GM12878 (cell line): ENCODE measurements around the gene NAALADL2. TPM values are rescaled to one million over a fixed set of nuclear protein-coding genes. Genes with fewer than 3 reads are reported as not detected.

Experiments
- ATAC-seq: fragments of 200-7000 bp; cut with Tn5 transposase; 3 replicates; pipeline ENCODE4 v1.9.1; 2020; ENCODE audit warnings: mild to moderate bottlenecking, moderate library complexity
- BruUV-seq: library from RNA; stranded (reverse); fragments of 400-500 nt; replicated peaks from 2 replicates; lab custom pipeline; 2021; lab: Mats Ljungman, UMichigan
- CTCF ChIA-PET: fragments of 300-600 bp; sonication (Branson Sonifier 250); formaldehyde crosslinking; extraction: SDS; loops from one replicate; lab custom pipeline; 2021; ENCODE audit warnings: inconsistent platforms; lab: Yijun Ruan, JAX
- POLR2A ChIA-PET: fragments of 350-600 bp; formaldehyde crosslinking; extraction: SDS; loops from one replicate; lab custom pipeline; 2021; ENCODE audit warnings: inconsistent platforms; lab: Charles Lee
- RAD21 ChIA-PET: fragments of 300-600 bp; sonication (Branson Sonifier 250); formaldehyde crosslinking; loops from one replicate; lab custom pipeline; 2023; ENCODE audit warnings: antibody characterized with exemption; ENCODE audit not compliant: unreplicated experiment; lab: Charles Lee
- SMC1A ChIA-PET: fragments of 300-600 bp; sonication (Branson Sonifier 250); formaldehyde crosslinking; loops from one replicate; lab custom pipeline; 2023; ENCODE audit not compliant: unreplicated experiment, uncharacterized antibody; lab: Charles Lee
- DNase-seq: peaks from one replicate; pipeline ENCODE4 v3.0.0-alpha.2; 2011; ENCODE audit warnings: low read depth, low spot score
- FAIRE-seq: peaks from 3 replicates; lab custom pipeline; 2011; peaks lifted over from hg19 to GRCh38; lab: Jason Lieb, UNC
- H2AFZ ChIP-seq: 2 replicates; pipeline ENCODE4 v1.6.0; 2011; ENCODE audit warnings: low read depth, low read length, control low read depth; ENCODE audit not compliant: control insufficient read depth
- H3K27ac ChIP-seq: 2 replicates; pipeline ENCODE4 v1.5.1; 2011; ENCODE audit warnings: control low read depth; ENCODE audit not compliant: control insufficient read depth, insufficient read depth
- H3K27me3 ChIP-seq, 2 experiments: replicated peaks in 1 of 2; 2 replicates each; pipeline versions ENCODE4 v1.6.0 to v1.6.1; 2011; ENCODE audit warnings: low read length in 1 of 2; ENCODE audit not compliant: control insufficient read depth in 2 of 2, insufficient read depth in 2 of 2
- H3K36me3 ChIP-seq, 2 experiments: 2 replicates each; pipeline ENCODE4 v1.5.1; 2011; ENCODE audit warnings: low read length in 1 of 2; ENCODE audit not compliant: control insufficient read depth in 2 of 2, insufficient read depth in 2 of 2
- H3K4me1 ChIP-seq: 2 replicates; pipeline ENCODE4 v1.6.1; 2011; ENCODE audit warnings: mild to moderate bottlenecking, low read length, moderate library complexity, mixed read lengths; ENCODE audit not compliant: control insufficient read depth, insufficient read depth
- H3K4me2 ChIP-seq: 2 replicates; pipeline ENCODE4 v1.6.0; 2011; ENCODE audit warnings: control low read depth; ENCODE audit not compliant: control insufficient read depth, insufficient read depth
- H3K4me3 ChIP-seq: fragments of 200-600 bp; sonication (generic); 2 replicates; pipeline ENCODE4 v1.5.1; 2016
- H3K79me2 ChIP-seq: 2 replicates; pipeline ENCODE4 v1.6.0; 2011; ENCODE audit warnings: low read length; ENCODE audit not compliant: control insufficient read depth, insufficient read depth
- H3K9ac ChIP-seq: 2 replicates; pipeline ENCODE4 v1.8.0; 2011; ENCODE audit warnings: low read length, control low read depth, mixed read lengths; ENCODE audit not compliant: control insufficient read depth, insufficient read depth
- H3K9me3 ChIP-seq: replicated peaks from 3 replicates; pipeline ENCODE4 v1.5.1; 2011; ENCODE audit warnings: mild to moderate bottlenecking, low read length; ENCODE audit not compliant: control insufficient read depth, insufficient read depth
- H4K20me1 ChIP-seq: 2 replicates; pipeline ENCODE4 v1.6.0; 2011; ENCODE audit not compliant: control insufficient read depth, insufficient read depth
- CBFB ChIP-seq: IDR thresholded peaks from 2 replicates; pipeline ENCODE4 v1.6.1; 2016; ENCODE audit warnings: antibody characterized with exemption, low read depth
- DPF2 ChIP-seq: fragments of 450-650 bp; IDR thresholded peaks from 2 replicates; pipeline ENCODE4 v1.6.1; 2017; ENCODE audit warnings: mild to moderate bottlenecking
- MTA2 ChIP-seq: fragments of 450-650 bp; IDR thresholded peaks from 2 replicates; pipeline ENCODE4 v1.6.1; 2016; ENCODE audit warnings: low read depth, mild to moderate bottlenecking, moderate library complexity
- NFXL1 ChIP-seq: fragments of 450-650 bp; IDR thresholded peaks from 2 replicates; pipeline ENCODE4 v1.6.1; 2017; ENCODE audit warnings: antibody characterized with exemption, mild to moderate bottlenecking, borderline replicate concordance
- RAD51 ChIP-seq: fragments of 450-650 bp; IDR thresholded peaks from 2 replicates; pipeline ENCODE4 v1.6.1; 2016; ENCODE audit warnings: moderate library complexity, mild to moderate bottlenecking, inconsistent platforms
- TCF12 ChIP-seq: IDR thresholded peaks from 2 replicates; pipeline ENCODE4 v1.6.1; 2011; ENCODE audit warnings: low read depth, mild to moderate bottlenecking, low read length
- ZNF217 ChIP-seq: fragments of 450-650 bp; IDR thresholded peaks from 2 replicates; pipeline ENCODE4 v1.6.1; 2017; ENCODE audit warnings: antibody characterized with exemption, mild to moderate bottlenecking
- WGBS: methylation state at CpG from one replicate; pipeline ENCODE4 v1.1.6; 2016; ENCODE audit warnings: low lambda C conversion rate; ENCODE audit not compliant: insufficient replicate concordance, insufficient coverage; ENCODE audit errors: missing lambda C conversion rate; 5-methylcytosine and 5-hydroxymethylcytosine counted together
- in situ Hi-C: fragments of 300-500 bp; cut with MboI; formaldehyde crosslinking; loops from 9 replicates; pipeline ENCODE4 v1.14.3; 2018; ENCODE audit warnings: mixed read lengths
- intact Hi-C: fragments of 100-400 bp; cut with micrococcal nuclease; formaldehyde crosslinking; loops from one replicate; pipeline ENCODE4 v1.14.2; 2022; ENCODE audit not compliant: unreplicated experiment
- polyA plus RNA-seq, 11 experiments: library from polyadenylated mRNA; depleted of rRNA in 4 of 11; unstranded in 6 of 11; stranded (reverse) in 5 of 11; fragments of >200 nt; fragmentation: Nextera tagmentation in 4 of 11; fragmentation: Illumina TruSeq in 1 of 11; extraction: Ambion mirVana in 4 of 11; extraction: Trizol in 1 of 11; gene quantifications; 1 replicate in 1 of 11; 2 replicates in 10 of 11; pipeline versions ENCODE4 v1.2.1 to v1.2.3, GENCODE V29; 2011 to 2016; ENCODE audit warnings: inconsistent platforms in 2 of 11, missing spikeins in 2 of 11, low read depth in 1 of 11
- total RNA-seq, 4 experiments: library from RNA; depleted of rRNA in 3 of 4; stranded (reverse); fragments of >200 nt in 3 of 4; fragmentation: Illumina TruSeq in 1 of 4; extraction: Trizol in 1 of 4; gene quantifications; 2 replicates each; pipeline versions ENCODE4 v1.2.1 to v1.2.3, GENCODE V29; 2013 to 2021
- TF ChIP-seq, protein P1 (sequence below): fragments of 450-650 bp; conservative IDR thresholded peaks from 2 replicates; pipeline ENCODE4 v1.6.1; 2017; ENCODE audit warnings: mild to moderate bottlenecking, moderate library complexity
- TF ChIP-seq, protein P2 (sequence below): IDR thresholded peaks from 2 replicates; pipeline ENCODE4 v1.6.1; 2011; ENCODE audit warnings: borderline replicate concordance, low read depth, mild to moderate bottlenecking, moderate library complexity, mixed read lengths, low read length; ENCODE audit not compliant: insufficient read depth; ENCODE audit errors: extremely low read length
- TF ChIP-seq, protein P3 (sequence below): IDR thresholded peaks from 2 replicates; pipeline ENCODE4 v1.6.1; 2011; ENCODE audit warnings: low read depth, low read length, improper control_type of control experiment, borderline replicate concordance
- TF ChIP-seq, protein P4 (sequence below): IDR thresholded peaks from 2 replicates; pipeline ENCODE4 v1.6.1; 2011; ENCODE audit warnings: borderline replicate concordance, low read depth, mild to moderate bottlenecking, moderate library complexity, low read length; ENCODE audit not compliant: insufficient read depth, poor library complexity, severe bottlenecking
- TF ChIP-seq, protein P5 (sequence below): fragments of 150-350 bp; IDR thresholded peaks from 2 replicates; pipeline ENCODE4 v1.6.1; 2016; ENCODE audit warnings: low read depth, low read length

Gene NAALADL2
- total and polyA plus RNA-seq, 10 of the 15 experiments (the other 5 are each of a cell fraction or from before 2014, with no cell fraction given): 0.06 to 10.8 (median 0.46) TPM

DNA sequence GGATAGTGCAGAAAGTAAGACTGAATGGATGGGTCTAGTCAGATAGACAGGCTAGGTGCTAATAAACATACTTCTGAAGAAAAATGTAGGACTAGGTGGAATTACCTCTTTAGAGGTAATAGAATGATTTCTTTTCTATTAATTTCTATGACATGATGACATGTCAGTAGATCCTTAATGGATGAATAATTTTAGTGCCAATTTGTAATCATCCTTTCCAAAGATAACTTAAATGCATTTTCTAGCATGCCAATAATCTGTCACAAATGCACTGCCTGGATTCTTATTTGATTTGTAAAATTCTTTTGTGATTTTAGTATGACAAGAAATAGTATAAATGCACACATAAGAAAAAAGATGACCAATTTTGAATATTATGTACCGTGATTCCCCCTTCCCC, 356.7 kb downstream of the NAALADL2 start:
- RAD21 ChIA-PET: no interaction called here
- SMC1A ChIA-PET: no interaction called here
- POLR2A ChIA-PET: no interaction called here
- no peaks in the 10 kb centered on the region for H3K36me3 ChIP-seq
- CTCF ChIA-PET: no interaction called here
- 0% methylated on average over 1 of the region's 1 CpG for WGBS
- in situ Hi-C loops: no loop called here
- H4K20me1 ChIP-seq: no peaks in the 10 kb centered on the region
- no peak for ATAC-seq
- no peak overlapping the region for H3K4me2 ChIP-seq
- no peak overlapping the region for H3K4me3 ChIP-seq
- no peak for FAIRE-seq
- no peaks in the 10 kb centered on the region for H3K9me3 ChIP-seq
- no peaks in the 10 kb centered on the region for H3K79me2 ChIP-seq
- no peaks in the 10 kb centered on the region for H3K4me1 ChIP-seq
- no peak overlapping the region for H3K9ac ChIP-seq
- no TSS peak for BruUV-seq
- intact Hi-C loops: no loop called here
- DNase-seq: no peak
- no peak overlapping the region for H2AFZ ChIP-seq
- no peak overlapping the region for H3K27ac ChIP-seq
- no peaks in the 10 kb centered on the region for H3K27me3 ChIP-seq
- TF ChIP-seq, protein P1, sequence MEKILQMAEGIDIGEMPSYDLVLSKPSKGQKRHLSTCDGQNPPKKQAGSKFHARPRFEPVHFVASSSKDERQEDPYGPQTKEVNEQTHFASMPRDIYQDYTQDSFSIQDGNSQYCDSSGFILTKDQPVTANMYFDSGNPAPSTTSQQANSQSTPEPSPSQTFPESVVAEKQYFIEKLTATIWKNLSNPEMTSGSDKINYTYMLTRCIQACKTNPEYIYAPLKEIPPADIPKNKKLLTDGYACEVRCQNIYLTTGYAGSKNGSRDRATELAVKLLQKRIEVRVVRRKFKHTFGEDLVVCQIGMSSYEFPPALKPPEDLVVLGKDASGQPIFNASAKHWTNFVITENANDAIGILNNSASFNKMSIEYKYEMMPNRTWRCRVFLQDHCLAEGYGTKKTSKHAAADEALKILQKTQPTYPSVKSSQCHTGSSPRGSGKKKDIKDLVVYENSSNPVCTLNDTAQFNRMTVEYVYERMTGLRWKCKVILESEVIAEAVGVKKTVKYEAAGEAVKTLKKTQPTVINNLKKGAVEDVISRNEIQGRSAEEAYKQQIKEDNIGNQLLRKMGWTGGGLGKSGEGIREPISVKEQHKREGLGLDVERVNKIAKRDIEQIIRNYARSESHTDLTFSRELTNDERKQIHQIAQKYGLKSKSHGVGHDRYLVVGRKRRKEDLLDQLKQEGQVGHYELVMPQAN: no peak
- no peak for TF ChIP-seq MTA2
- TF ChIP-seq, protein P2, sequence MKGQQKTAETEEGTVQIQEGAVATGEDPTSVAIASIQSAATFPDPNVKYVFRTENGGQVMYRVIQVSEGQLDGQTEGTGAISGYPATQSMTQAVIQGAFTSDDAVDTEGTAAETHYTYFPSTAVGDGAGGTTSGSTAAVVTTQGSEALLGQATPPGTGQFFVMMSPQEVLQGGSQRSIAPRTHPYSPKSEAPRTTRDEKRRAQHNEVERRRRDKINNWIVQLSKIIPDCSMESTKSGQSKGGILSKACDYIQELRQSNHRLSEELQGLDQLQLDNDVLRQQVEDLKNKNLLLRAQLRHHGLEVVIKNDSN: no peak
- TF ChIP-seq, protein P3, sequence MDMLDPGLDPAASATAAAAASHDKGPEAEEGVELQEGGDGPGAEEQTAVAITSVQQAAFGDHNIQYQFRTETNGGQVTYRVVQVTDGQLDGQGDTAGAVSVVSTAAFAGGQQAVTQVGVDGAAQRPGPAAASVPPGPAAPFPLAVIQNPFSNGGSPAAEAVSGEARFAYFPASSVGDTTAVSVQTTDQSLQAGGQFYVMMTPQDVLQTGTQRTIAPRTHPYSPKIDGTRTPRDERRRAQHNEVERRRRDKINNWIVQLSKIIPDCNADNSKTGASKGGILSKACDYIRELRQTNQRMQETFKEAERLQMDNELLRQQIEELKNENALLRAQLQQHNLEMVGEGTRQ: no peak
- no peak for TF ChIP-seq ZNF217
- TF ChIP-seq, protein P4, sequence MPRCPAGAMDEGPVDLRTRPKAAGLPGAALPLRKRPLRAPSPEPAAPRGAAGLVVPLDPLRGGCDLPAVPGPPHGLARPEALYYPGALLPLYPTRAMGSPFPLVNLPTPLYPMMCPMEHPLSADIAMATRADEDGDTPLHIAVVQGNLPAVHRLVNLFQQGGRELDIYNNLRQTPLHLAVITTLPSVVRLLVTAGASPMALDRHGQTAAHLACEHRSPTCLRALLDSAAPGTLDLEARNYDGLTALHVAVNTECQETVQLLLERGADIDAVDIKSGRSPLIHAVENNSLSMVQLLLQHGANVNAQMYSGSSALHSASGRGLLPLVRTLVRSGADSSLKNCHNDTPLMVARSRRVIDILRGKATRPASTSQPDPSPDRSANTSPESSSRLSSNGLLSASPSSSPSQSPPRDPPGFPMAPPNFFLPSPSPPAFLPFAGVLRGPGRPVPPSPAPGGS: no peak
- TF ChIP-seq NFXL1: no peak
- TF ChIP-seq, protein P5, sequence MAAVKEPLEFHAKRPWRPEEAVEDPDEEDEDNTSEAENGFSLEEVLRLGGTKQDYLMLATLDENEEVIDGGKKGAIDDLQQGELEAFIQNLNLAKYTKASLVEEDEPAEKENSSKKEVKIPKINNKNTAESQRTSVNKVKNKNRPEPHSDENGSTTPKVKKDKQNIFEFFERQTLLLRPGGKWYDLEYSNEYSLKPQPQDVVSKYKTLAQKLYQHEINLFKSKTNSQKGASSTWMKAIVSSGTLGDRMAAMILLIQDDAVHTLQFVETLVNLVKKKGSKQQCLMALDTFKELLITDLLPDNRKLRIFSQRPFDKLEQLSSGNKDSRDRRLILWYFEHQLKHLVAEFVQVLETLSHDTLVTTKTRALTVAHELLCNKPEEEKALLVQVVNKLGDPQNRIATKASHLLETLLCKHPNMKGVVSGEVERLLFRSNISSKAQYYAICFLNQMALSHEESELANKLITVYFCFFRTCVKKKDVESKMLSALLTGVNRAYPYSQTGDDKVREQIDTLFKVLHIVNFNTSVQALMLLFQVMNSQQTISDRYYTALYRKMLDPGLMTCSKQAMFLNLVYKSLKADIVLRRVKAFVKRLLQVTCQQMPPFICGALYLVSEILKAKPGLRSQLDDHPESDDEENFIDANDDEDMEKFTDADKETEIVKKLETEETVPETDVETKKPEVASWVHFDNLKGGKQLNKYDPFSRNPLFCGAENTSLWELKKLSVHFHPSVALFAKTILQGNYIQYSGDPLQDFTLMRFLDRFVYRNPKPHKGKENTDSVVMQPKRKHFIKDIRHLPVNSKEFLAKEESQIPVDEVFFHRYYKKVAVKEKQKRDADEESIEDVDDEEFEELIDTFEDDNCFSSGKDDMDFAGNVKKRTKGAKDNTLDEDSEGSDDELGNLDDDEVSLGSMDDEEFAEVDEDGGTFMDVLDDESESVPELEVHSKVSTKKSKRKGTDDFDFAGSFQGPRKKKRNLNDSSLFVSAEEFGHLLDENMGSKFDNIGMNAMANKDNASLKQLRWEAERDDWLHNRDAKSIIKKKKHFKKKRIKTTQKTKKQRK: no peak
- TF ChIP-seq DPF2: no peak
- no peak for TF ChIP-seq RAD51
- TF ChIP-seq TCF12: no peak
- TF ChIP-seq CBFB: no peak
